ENCODE results near the gene TNIP1. TPM values are rescaled to one million over a fixed set of nuclear protein-coding genes. Genes with fewer than 3 reads are reported as not detected.

TNIP1 gene
- total RNA-seq, 1 experiment from 2014 or later, result 106 TPM

GRCh38 chr5:151101151-151101550 is 20.3 kb upstream of the TNIP1 start:
- Histone ChIP-seq H3K36me3 (ENCODE audit: insufficient read depth, low read length) (peaks cover 38% of the 10 kb centered on the region), H3K9me2 (replicated peaks; ENCODE audit: insufficient read depth, low read length) (no peaks in the 10 kb centered on the region), H4K20me1 (ENCODE audit: insufficient read depth, low read depth, low read length) (no peaks in the 10 kb centered on the region), H3K4me3 (ENCODE audit: low read length) (no peak overlapping the region), H3K4me1 (ENCODE audit: low read length) (peaks cover under 1% of the 10 kb centered on the region; the same call in 1 of the 2 replicates), H3K4me2 (ENCODE audit: low read depth, low read length, poor library complexity, severe bottlenecking) (no peak overlapping the region), H3K27ac (ENCODE audit: low read length) (no peak overlapping the region), H3K9ac (ENCODE audit: low read length) (no peak overlapping the region), H3K27me3 (ENCODE audit: low read length) (no peaks in the 10 kb centered on the region), H3K9me3 (ENCODE audit: low read length) (no peaks in the 10 kb centered on the region), H3K79me2 (ENCODE audit: low read length) (no peaks in the 10 kb centered on the region), H2AFZ (ENCODE audit: low read length) (no peak overlapping the region)
- DNase-seq, result no peak

GRCh38 chr5:151100681-151101080 is 19.8 kb upstream of the TNIP1 start:
- H3K36me3 ChIP-seq (ENCODE audit: insufficient read depth, low read length), result peaks cover 36% of the 10 kb centered on the region
- no peak overlapping the region for H3K9ac ChIP-seq (ENCODE audit: low read length)
- no peak overlapping the region for H3K4me3 ChIP-seq (ENCODE audit: low read length)

GRCh38 chr5:151098768-151099121 is 17.9 kb upstream of the TNIP1 start:
- Histone ChIP-seq H3K4me2 (ENCODE audit: low read depth, low read length, poor library complexity, severe bottlenecking) (no peak overlapping the region), H3K36me3 (ENCODE audit: insufficient read depth, low read length) (peaks cover 21% of the 10 kb centered on the region), H3K9me2 (replicated peaks; ENCODE audit: insufficient read depth, low read length) (no peaks in the 10 kb centered on the region), H3K9me3 (ENCODE audit: low read length) (no peaks in the 10 kb centered on the region), H4K20me1 (ENCODE audit: insufficient read depth, low read depth, low read length) (no peaks in the 10 kb centered on the region), H3K27me3 (ENCODE audit: low read length) (no peaks in the 10 kb centered on the region), H3K79me2 (ENCODE audit: low read length) (no peaks in the 10 kb centered on the region), H3K4me3 (ENCODE audit: low read length) (no peak overlapping the region), H3K9ac (ENCODE audit: low read length) (no peak overlapping the region), H3K4me1 (ENCODE audit: low read length) (peaks cover 25% of the 10 kb centered on the region), H3K27ac (ENCODE audit: low read length) (no peak overlapping the region), H2AFZ (ENCODE audit: low read length) (no peak overlapping the region)
- no peak for DNase-seq

More at GRCh38 chr5:151100681-151101080, 19.8 kb upstream of the TNIP1 start:
- H2AFZ ChIP-seq (ENCODE audit: low read length), result no peak overlapping the region
- H3K4me2 ChIP-seq (ENCODE audit: low read depth, low read length, poor library complexity, severe bottlenecking), result no peak overlapping the region
- H3K9me2 ChIP-seq (replicated peaks; ENCODE audit: insufficient read depth, low read length), result no peaks in the 10 kb centered on the region
- DNase-seq, result no peak
- no peaks in the 10 kb centered on the region for H4K20me1 ChIP-seq (ENCODE audit: insufficient read depth, low read depth, low read length)
- no peaks in the 10 kb centered on the region for H3K27me3 ChIP-seq (ENCODE audit: low read length)
- no peak overlapping the region for H3K27ac ChIP-seq (ENCODE audit: low read length)
- peaks cover 5% of the 10 kb centered on the region for H3K4me1 ChIP-seq (ENCODE audit: low read length)
- H3K9me3 ChIP-seq (ENCODE audit: low read length), result no peaks in the 10 kb centered on the region
- H3K79me2 ChIP-seq (ENCODE audit: low read length), result no peaks in the 10 kb centered on the region

- Histone ChIP-seq H3K4me2 (ENCODE audit: low read depth, low read length, poor library complexity, severe bottlenecking) (no peak overlapping the region), H3K27me3 (ENCODE audit: low read length) (no peaks in the 10 kb centered on the region), H3K9me3 (ENCODE audit: low read length) (no peaks in the 10 kb centered on the region), H3K9me2 (replicated peaks; ENCODE audit: insufficient read depth, low read length) (no peaks in the 10 kb centered on the region), H3K27ac (ENCODE audit: low read length) (no peak overlapping the region), H4K20me1 (ENCODE audit: insufficient read depth, low read depth, low read length) (no peaks in the 10 kb centered on the region), H3K4me3 (ENCODE audit: low read length) (no peak overlapping the region), H2AFZ (ENCODE audit: low read length) (no peak overlapping the region), H3K4me1 (ENCODE audit: low read length) (peaks cover 31% of the 10 kb centered on the region), H3K79me2 (ENCODE audit: low read length) (no peaks in the 10 kb centered on the region), H3K9ac (ENCODE audit: low read length) (no peak overlapping the region), H3K36me3 (ENCODE audit: insufficient read depth, low read length) (peaks cover 15% of the 10 kb centered on the region)
- no peak for DNase-seq
Measured at GRCh38 chr5:151097820-151098767, 17.3 kb upstream of the TNIP1 start.

- Histone ChIP-seq H3K4me2 (ENCODE audit: low read depth, low read length, poor library complexity, severe bottlenecking) (no peak overlapping the region), H3K9me2 (replicated peaks; ENCODE audit: insufficient read depth, low read length) (no peaks in the 10 kb centered on the region), H3K79me2 (ENCODE audit: low read length) (no peaks in the 10 kb centered on the region), H2AFZ (ENCODE audit: low read length) (no peak overlapping the region), H3K9ac (ENCODE audit: low read length) (no peak overlapping the region), H3K27me3 (ENCODE audit: low read length) (no peaks in the 10 kb centered on the region), H3K27ac (ENCODE audit: low read length) (no peak overlapping the region), H4K20me1 (ENCODE audit: insufficient read depth, low read depth, low read length) (no peaks in the 10 kb centered on the region), H3K9me3 (ENCODE audit: low read length) (no peaks in the 10 kb centered on the region), H3K4me3 (ENCODE audit: low read length) (no peak overlapping the region), H3K36me3 (ENCODE audit: insufficient read depth, low read length) (peaks cover 8% of the 10 kb centered on the region), H3K4me1 (ENCODE audit: low read length) (peaks cover 37% of the 10 kb centered on the region)
- DNase-seq, result no peak
Measured at GRCh38 chr5:151097061-151097460, 16.2 kb upstream of the TNIP1 start.

- no peaks in the 10 kb centered on the region for H3K9me2 ChIP-seq (replicated peaks; ENCODE audit: insufficient read depth, low read length)
- H3K9ac ChIP-seq (ENCODE audit: low read length), result no peak overlapping the region
- peaks cover 3% of the 10 kb centered on the region; the same call in 1 of the 2 replicates for H3K36me3 ChIP-seq (ENCODE audit: insufficient read depth, low read length)
- H2AFZ ChIP-seq (ENCODE audit: low read length), result no peak overlapping the region
- no peaks in the 10 kb centered on the region for H3K79me2 ChIP-seq (ENCODE audit: low read length)
- peaks cover 37% of the 10 kb centered on the region for H3K4me1 ChIP-seq (ENCODE audit: low read length)
- H3K9me3 ChIP-seq (ENCODE audit: low read length), result no peaks in the 10 kb centered on the region
- H4K20me1 ChIP-seq (ENCODE audit: insufficient read depth, low read depth, low read length), result no peaks in the 10 kb centered on the region
- H3K27ac ChIP-seq (ENCODE audit: low read length), result no peak overlapping the region
- no peak overlapping the region for H3K4me2 ChIP-seq (ENCODE audit: low read depth, low read length, poor library complexity, severe bottlenecking)
- H3K4me3 ChIP-seq (ENCODE audit: low read length), result no peak overlapping the region
- DNase-seq, result no peak
- no peaks in the 10 kb centered on the region for H3K27me3 ChIP-seq (ENCODE audit: low read length)
Measured at GRCh38 chr5:151096001-151096373, 15.2 kb upstream of the TNIP1 start.

GRCh38 chr5:151095341-151096000 is 14.6 kb upstream of the TNIP1 start:
- Histone ChIP-seq H3K9me2 (replicated peaks; ENCODE audit: insufficient read depth, low read length) (no peaks in the 10 kb centered on the region), H3K27me3 (ENCODE audit: low read length) (no peaks in the 10 kb centered on the region), H3K27ac (ENCODE audit: low read length) (no peak overlapping the region), H2AFZ (ENCODE audit: low read length) (no peak overlapping the region), H3K4me2 (ENCODE audit: low read depth, low read length, poor library complexity, severe bottlenecking) (no peak overlapping the region), H3K4me1 (ENCODE audit: low read length) (peaks cover 37% of the 10 kb centered on the region), H3K9ac (ENCODE audit: low read length) (no peak overlapping the region), H3K79me2 (ENCODE audit: low read length) (no peaks in the 10 kb centered on the region), H4K20me1 (ENCODE audit: insufficient read depth, low read depth, low read length) (no peaks in the 10 kb centered on the region), H3K9me3 (ENCODE audit: low read length) (no peaks in the 10 kb centered on the region), H3K4me3 (ENCODE audit: low read length) (no peak overlapping the region), H3K36me3 (ENCODE audit: insufficient read depth, low read length) (peaks cover 3% of the 10 kb centered on the region; the same call in 1 of the 2 replicates)
- DNase-seq, result no peak

GRCh38 chr5:151094852-151095245 is 14.0 kb upstream of the TNIP1 start:
- no peak for DNase-seq
- H3K79me2 ChIP-seq (ENCODE audit: low read length), result no peaks in the 10 kb centered on the region
- H3K36me3 ChIP-seq (ENCODE audit: insufficient read depth, low read length), result peaks cover 3% of the 10 kb centered on the region; the same call in 1 of the 2 replicates
- no peaks in the 10 kb centered on the region for H3K27me3 ChIP-seq (ENCODE audit: low read length)
- peaks cover 37% of the 10 kb centered on the region for H3K4me1 ChIP-seq (ENCODE audit: low read length)
- no peak overlapping the region for H3K4me3 ChIP-seq (ENCODE audit: low read length)
- H3K9me2 ChIP-seq (replicated peaks; ENCODE audit: insufficient read depth, low read length), result no peaks in the 10 kb centered on the region
- H4K20me1 ChIP-seq (ENCODE audit: insufficient read depth, low read depth, low read length), result no peaks in the 10 kb centered on the region
- no peaks in the 10 kb centered on the region for H3K9me3 ChIP-seq (ENCODE audit: low read length)
- H3K9ac ChIP-seq (ENCODE audit: low read length), result no peak overlapping the region
- H3K4me2 ChIP-seq (ENCODE audit: low read depth, low read length, poor library complexity, severe bottlenecking), result no peak overlapping the region
- no peak overlapping the region for H3K27ac ChIP-seq (ENCODE audit: low read length)
- no peak overlapping the region for H2AFZ ChIP-seq (ENCODE audit: low read length)

Measured in Karpas-422 (cell line).